GM20000 (cell line): ENCODE results near the gene KNTC1.

Experiments
- DNase-seq: peaks from one replicate; pipeline ENCODE4 v3.0.0; 2012; ENCODE audit warnings: low spot score
- CTCF ChIP-seq: IDR thresholded peaks from 2 replicates; pipeline ENCODE4 v1.5.1; 2012; ENCODE audit warnings: mild to moderate bottlenecking, control low read depth; ENCODE audit errors: extremely low read depth, missing control alignments

Gene KNTC1

GRCh38 chr12:122604993-122605392 is 77.9 kb downstream of the KNTC1 start:
- DNase-seq: no peak
- no peak for TF ChIP-seq CTCF

DNA sequence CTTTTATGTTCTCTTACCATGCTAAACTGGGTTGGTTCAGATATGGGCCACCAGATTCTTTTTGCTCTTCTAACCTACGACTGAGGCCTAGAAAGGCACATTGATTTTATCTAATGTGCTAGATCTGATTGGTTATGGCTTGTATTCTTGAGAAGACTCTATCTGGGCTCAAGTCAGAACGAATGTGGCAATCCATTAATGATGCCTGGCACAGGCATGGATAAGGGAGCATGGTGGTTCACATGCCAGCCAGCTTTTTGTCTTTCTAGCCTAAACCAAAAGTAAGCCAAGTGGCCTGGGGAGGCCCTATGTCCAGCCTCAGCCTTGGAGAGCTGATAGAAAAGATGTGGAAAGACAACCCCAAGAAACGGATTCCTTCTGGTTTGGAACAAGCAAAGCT is 82.7 kb downstream of the KNTC1 start:
- TF ChIP-seq CTCF: no peak
- no peak for DNase-seq

DNA sequence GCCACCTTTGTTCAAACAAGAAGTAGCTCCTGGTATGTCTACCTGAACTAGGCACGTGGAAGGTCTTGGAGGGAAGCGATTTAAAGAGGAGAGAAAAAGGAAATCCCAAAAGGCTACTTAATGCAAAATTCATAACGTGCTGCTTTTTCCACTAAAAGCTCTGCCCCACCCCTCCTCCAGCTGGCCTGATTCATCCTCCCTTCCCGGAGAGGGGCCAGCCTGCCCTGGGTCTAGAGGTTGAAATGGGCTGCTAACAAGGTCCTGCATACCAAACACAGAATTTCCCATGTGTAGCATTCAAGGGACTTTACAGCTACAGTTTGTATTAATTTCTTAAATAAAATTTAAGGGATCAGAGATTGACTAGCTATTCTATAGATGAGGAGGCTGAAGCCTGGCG is 83.2 kb downstream of the KNTC1 start:
- TF ChIP-seq CTCF: no peak
- no peak for DNase-seq

GRCh38 chr12:122610911-122611310 is 83.9 kb downstream of the KNTC1 start:
- TF ChIP-seq CTCF: no peak
- no peak for DNase-seq

GRCh38 chr12:122614839-122615238 is 87.8 kb downstream of the KNTC1 start:
- no peak for TF ChIP-seq CTCF
- no peak for DNase-seq

- no peak for TF ChIP-seq CTCF
- DNase-seq: no peak
Measured at GRCh38 chr12:122615780-122616179, 88.7 kb downstream of the KNTC1 start.

DNA sequence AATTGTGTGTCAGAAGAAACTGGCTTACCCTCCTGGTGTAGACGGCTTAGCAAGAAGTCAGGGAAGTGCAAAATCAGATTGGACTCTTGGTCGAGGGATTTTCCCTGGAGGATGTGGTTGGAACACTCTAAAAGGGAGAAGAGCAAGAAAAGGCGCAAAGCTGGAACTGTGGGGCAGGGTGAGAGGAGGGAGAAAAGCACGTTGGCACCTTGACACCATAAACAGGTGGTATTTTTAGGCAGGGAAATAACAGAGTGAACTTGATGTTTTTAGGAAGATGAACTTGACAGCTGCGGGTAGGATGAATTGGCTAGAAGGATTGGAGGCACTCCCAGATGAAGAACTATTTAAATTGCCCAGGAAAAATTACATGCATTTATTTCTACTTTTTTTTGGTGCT is 108.4 kb downstream of the KNTC1 start:
- TF ChIP-seq CTCF: no peak
- no peak for DNase-seq
